Measurements from ENCODE around the gene TRIM34.

- TF ChIP-seq CTCF (IDR thresholded peaks at IDR 0.05): no peak
- no peak for TF ChIP-seq POLR2A (IDR thresholded peaks at IDR 0.05)
These were observed 15.2 kb downstream of the TRIM34 start for GRCh38 chr11:5639953-5640352.
